ENCODE results near the gene ZRANB3. TPM values are rescaled to one million over a fixed set of nuclear protein-coding genes. Genes with fewer than 3 reads are reported as not detected.
"Not testable (repeated sequence)": the region's sequence is repeated elsewhere in the genome, so short reads cannot be mapped to it uniquely, and the experiment has no call there.

ZRANB3 gene
- polyA plus RNA-seq, 1 donor = 12.7 TPM

GRCh38 chr2:135327146-135327545 is 203.9 kb downstream of the ZRANB3 start:
- no peak for DNase-seq

- DNase-seq = no peak
Observed at GRCh38 chr2:135320465-135321355, 210.3 kb downstream of the ZRANB3 start.

GRCh38 chr2:135318808-135319207 is 212.2 kb downstream of the ZRANB3 start:
- DNase-seq = no peak

DNA sequence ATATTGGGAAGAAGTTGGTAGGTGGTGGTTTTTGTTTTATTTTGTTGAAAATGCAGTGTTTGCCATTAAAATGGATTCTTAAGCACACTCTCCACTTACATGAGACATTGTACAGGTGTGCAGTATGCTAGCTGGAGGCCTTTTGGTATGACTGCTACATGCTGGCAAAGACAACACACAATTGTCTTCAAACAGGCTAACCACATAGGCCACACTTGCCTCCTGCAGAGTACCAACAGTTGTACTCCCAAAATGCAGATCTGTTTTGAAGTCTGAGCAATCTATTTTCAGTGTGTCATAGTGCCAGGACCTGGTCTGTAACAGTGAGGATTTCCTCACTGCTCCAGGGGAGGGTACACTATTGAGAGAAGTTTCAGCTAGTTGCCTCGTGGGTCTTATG is 213.6 kb downstream of the ZRANB3 start:
- no peak for DNase-seq

DNA sequence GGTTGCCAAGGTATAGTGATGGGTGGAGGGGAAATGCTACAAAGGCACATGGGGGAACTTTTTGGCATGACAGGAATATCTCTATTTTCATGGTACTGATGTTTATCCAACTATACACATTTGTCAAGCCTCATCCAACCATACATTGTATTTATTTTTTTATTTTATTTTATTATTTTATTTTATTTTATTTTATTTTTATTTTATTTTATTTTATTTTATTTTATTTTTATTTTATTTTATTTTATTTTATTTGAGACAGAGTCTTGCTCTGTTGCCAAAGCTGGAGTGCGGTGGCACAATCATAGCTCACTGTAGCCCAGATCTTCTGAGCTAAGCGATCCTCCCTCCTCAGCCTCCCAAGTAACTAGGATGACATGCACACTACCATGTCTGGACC is 219.1 kb downstream of the ZRANB3 start:
- no peak for DNase-seq

DNA sequence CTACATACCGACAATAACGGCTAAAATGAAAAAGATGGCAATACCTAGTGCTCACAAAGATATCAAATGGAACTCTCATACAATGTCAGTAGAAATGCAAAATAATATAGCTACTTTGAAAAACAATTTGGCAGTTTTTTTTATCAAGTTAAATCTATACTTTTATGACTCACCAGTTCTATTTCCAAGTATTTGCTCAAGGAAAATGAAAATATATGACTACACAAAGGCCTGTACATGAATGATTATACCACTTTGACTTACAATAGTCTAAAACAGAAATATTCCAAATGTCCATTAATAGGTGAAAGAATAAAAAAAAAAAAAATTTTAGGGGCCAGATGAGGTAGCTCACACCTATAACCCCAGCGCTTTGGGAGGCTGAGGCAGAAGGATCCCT is 219.8 kb downstream of the ZRANB3 start:
- DNase-seq = no peak

GRCh38 chr2:135304694-135305093 is 226.3 kb downstream of the ZRANB3 start:
- DNase-seq = no peak

DNA sequence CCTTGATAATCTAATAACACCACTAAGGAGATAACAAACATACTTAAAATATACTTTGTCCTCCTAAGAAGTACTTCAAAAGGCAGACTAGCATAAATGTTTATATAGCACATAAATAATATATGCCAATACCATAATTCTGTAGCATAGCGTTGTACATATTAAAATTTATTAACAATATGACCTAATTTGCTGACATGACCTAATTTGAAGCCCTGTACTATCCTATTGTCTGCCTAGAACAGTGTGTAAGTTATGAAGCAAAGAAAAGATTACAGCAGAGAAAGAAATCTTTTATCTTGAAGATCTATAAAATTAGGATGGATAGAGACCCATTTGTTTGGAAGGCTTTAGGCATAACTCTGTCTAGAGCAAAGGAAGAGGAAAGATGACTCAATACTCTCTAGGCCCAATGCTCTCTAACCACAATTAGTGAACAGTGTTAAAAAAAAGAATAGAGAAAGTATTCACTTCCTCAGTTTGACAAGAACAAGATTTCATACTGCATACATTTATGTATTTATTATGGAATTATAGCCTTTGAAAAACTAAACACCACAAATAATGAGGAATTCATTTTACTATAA is 231.3 kb downstream of the ZRANB3 start:
- no peak for DNase-seq

DNA sequence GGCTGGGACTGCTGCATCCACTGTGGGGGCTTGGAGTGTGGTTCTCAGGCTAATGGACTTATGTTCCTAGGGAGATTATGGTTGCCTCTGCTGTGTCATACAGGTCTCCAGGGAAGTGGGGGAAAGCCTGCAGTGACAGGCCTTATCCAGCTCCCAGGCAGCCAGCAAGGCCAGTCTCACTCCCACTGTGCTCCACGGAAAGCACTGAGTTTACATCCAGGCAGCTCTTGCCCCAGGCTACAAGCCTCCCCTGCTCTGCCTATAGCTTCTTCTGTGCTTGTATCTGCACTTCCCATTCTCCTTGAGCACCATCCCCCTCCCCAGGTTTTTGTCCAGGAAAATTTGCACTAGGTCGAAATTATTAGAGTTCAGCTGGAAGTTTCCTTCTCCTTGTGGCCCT is 231.9 kb downstream of the ZRANB3 start:
- DNase-seq = no peak

- not testable (repeated sequence) for DNase-seq
Observed at GRCh38 chr2:135287121-135287520, 243.9 kb downstream of the ZRANB3 start.

- DNase-seq = no peak
Observed at GRCh38 chr2:135285391-135285790, 245.6 kb downstream of the ZRANB3 start.

- no peak for DNase-seq
Observed at GRCh38 chr2:135281379-135281778, 249.6 kb downstream of the ZRANB3 start.

DNA sequence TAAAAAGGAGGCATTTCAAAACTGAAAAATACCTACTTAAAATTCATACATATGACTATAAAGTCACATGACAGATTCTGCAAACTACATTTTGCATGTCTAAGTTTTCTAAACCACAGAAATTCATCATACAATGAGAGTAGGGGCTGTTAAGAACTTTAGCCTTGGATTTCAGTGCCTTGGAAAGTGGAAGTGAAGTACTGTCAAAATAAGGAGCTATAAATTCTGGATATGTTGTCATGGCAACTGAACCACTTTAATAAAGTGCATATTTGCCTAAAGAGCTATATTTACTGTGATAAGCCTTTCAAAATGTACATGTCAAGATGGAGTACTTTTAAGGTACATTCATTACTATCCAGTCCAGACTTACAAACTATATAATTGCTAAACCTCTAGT is 251.8 kb downstream of the ZRANB3 start:
- DNase-seq = no peak

- no peak for DNase-seq
Observed at GRCh38 chr2:135276525-135276924, 254.5 kb downstream of the ZRANB3 start.

DNA sequence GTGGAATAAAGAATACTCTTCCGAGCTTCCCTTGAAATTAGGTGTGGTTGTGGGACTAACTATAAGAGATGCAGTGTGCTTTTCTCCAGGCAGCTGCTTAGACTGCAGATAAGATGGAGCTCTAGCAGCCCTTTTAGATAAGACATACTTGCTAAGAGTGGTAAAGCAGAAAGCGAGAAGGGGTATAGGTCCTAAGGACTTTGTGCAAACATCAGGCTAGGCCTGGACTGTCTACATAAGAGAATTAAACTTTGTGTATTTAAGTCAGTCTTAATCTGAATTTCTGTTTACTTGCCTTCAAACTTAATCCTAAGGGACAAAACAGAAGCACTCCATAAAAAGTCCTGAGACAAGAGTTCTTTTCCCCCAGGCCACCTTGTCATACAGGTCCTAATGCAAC is 260.0 kb downstream of the ZRANB3 start:
- DNase-seq = no peak

DNA sequence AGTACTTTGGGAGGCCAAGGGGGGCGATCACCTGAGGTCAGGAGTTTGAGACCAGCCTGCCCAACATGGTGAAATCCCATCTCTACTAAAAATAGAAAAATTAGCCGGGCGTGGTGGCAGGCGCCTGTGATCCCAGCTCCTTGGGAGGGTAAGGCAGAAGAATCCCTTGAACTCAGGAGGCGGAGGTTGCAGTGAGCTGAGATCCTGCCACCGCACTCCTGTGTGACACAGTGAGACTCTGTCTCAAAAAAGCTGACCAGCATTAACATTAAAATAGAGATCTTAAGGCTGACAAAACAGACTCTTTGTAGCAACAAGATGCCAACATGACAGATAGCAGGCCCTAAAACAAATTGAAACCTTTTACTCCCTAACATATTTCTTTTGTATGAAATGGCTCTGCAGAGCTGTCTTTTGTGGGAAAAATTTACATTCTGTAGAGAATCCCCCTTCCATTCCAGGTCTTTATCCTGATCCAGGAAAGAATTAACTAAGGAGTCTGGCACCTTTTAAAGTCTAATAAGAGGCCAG is 265.0 kb downstream of the ZRANB3 start:
- no peak for DNase-seq

DNA sequence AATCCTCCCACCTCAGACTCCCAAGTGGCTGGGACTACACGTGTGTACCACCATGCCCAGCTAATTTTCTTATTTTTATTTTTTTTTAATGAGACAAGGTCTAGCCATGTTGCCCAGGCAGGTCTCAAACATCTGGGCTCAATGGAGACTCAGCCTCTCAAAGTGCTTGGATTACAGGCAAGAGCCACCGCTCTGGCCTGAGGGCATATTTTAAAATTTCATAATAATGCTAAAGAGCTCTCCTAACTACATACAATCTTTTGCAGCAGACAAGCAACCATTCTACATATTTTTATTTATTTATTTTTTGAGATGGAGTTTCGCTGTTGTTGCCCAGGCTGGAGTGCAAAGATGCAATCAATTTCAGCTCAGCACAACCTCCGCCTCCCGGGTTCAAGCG is 271.9 kb downstream of the ZRANB3 start:
- DNase-seq = no peak

GRCh38 chr2:135258193-135258592 is 272.8 kb downstream of the ZRANB3 start:
- no peak for DNase-seq

DNA sequence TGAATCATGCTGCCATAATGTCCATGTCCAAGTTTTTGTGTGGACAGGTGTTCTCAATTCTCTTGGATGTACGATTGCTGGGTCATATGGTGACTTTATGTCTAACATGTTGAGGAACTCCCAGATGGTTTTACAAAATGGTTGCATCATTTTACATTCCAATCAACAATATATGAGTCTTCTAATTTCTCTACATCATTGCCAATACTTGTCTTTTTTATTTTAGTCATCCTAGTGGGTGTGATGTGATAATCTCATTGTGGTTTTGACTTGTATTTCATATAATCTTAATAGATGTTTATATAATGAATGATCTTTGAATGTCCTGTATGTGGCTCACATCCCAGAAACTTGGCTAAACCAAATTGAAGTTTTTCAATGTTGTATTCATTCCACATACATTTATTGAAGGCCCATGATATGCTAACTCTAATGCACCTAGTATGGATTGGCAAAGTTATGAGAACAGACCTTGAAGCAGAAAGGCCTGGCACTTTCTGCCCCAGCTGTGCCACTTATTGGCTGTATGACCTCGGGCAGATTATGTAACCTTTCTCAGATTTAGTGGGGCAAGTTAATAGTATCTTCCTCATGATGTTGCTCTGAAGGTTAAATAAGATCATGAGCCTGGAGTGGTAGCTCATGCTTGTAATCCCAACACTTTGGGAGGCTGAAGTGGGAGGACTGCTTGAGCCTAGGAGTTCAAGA is 273.5 kb downstream of the ZRANB3 start:
- no peak for DNase-seq

GRCh38 chr2:135256531-135257260 is 274.3 kb downstream of the ZRANB3 start:
- DNase-seq = no peak

DNA sequence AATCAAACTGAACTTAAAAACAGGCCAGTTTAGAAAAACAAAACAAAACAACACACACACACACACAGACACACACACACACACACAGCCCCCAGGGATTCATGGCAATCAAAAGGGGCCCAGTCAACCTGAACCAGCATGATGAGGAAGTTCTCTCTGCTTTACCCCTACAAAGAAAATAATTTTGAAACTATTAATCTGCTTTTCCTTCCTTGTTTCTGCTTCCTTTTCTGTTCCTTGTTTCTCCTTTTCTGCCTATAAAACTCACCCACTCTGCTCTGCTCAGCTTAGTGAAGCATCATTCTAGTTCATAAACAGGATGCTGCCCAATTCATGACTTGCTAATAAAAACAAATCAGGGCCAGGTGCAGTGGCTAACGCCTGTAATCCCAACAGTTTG is 275.8 kb downstream of the ZRANB3 start:
- DNase-seq = no peak

GRCh38 chr2:135252805-135253458 is 278.1 kb downstream of the ZRANB3 start:
- no peak for DNase-seq
